Stimulated activated CD8-positive, alpha-beta memory T cell treated with anti-CD3 and anti-CD28 coated beads, Interleukin-2, amount 100 ng/mL, for 1 hour (primary cell): ENCODE measurements around the gene ELFN2.

Experiments used
- DNase-seq, 2 donors: peaks; one replicate each; pipeline ENCODE4 v3.0.0-alpha.2; 2020; ENCODE audit warnings: low read depth in 2 of 2

The ELFN2 gene

DNA sequence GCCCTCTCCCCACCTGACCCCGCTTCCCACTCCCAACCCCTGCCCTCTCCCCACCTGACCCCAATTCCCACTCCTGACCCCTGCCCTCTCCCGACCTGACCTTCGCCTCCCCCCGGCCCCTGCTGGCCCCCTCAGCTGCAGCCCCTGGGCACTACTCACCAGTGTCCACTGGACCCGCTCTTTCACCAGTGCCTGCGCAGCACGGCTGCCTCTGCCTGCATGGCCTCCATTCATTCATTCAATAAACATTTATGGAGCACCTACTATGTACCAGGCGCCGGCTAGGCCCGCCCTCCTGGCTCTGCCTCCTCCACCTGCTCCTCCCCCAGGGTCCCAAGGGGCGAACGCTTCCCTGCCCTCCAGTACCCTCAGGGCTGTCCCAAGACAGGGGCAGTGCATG lies 42.6 kb downstream of the ELFN2 start:
- DNase-seq: no peak

DNA sequence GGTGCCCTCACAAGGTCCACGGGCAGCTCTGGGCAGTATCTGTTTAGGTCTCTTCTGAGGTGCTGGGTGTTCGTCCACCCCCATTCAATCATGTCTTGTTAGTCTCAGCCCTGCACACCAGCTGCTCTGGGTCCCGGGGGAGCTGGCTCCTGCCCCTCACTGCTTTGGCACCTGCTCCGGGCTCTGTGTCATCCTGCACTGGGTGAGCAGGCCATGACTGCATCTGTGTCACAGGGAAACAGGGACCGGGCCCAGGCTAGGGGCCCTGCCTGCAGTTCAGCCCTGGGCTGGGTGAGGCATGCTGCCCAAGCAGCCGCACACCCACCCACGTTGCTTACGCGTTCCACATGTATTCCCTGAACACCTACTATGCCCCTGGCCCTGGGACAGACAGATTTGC lies 43.9 kb downstream of the ELFN2 start:
- DNase-seq: no peak

DNA sequence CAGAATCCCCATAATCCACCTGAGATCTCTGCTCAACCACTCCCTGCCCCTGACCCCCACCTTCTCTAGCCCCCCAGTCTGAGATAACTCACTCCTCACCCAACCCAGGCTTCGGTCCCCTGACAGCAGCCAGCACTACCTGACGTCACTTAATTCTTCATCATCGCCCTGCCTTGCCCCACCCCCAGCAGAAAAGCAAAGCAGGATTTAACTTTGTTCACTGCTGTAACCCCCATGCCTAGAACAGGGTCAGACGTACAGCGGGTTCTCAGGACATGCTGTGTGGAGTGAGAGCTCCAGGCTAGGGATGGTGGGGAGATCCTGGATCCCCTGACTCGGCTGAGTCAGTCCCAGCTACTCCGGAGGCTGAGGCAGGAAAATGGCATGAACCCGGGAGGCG lies 45.8 kb downstream of the ELFN2 start:
- DNase-seq: no peak

DNA sequence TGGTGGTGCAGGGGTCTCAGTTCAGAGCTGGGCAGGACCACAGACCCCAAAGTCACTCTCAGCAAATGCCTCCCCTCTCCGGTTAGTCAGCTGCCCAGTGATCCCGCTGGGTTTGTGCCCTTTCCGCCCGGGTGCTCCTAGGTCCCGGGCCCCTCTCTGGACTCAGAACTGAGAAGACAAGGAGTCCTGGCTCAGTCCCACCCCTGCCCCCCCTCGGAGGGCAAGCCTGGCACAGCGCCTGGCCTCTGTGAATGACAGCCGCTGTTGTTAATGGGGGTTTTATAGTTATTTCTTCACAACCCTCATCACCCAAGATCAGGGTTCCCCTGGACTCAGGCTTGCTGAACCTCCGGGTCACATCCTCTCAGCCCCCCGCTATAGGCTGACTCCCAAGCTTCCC lies 47.6 kb downstream of the ELFN2 start:
- no peak for DNase-seq

DNA sequence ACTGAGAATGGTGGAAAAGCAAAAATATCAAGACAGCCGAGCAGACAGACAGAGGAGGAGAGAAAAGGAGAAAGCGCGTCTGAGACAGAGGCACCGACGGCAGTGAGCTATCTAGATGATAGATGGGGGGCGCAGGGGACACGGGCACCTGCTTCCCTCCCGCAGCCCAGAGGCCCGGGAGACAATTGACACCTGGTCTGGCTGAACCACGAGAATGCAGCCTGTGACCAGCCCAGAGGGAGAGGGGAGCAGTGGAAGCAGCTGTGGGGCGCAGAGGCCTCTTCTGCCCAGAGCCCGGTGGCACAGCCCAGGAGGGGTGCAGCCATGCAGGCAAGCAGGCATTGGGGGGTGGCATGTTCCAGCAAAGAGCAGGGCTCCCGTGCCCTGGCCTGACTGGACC lies 48.2 kb downstream of the ELFN2 start:
- DNase-seq: no peak

DNA sequence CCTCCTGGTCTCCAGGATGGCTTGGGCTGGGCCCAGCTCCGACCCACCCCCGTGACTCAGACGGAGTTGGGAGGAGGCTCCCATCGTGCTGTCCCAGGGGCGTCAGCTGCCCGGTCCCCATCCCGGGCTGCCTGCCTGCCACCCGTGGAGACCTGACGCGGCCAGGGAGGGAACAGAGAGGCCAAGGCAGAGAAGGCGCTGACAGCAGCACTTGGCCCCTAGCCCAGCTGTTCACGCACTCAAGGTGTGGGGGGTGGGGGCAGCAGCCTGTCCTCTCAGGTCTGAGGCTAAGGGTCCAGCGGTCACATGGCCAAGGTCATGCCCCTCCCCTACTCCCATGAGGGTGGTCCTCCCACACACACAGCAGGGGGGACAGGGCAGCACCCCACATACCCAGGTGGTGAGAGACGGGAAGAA lies 48.6 kb downstream of the ELFN2 start:
- no peak for DNase-seq

DNA sequence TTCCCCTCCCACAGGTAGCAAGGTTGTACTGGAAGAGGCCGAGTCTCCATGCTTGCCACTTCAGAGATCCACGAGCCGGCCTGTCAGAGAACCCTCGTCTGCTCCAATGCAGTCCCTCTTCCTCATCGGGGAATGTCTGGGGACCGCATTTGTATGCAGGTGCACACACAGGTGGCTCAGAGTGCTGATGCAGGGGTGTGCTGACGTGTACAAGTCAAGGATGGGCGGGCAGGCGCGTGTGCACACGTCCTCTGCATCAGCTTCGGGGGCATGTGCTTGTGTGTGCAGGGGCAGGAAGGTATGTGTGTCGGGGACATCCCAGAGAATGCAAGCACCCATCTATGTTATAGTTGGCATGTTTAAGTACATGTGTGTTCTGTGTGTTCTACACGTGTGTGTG lies 49.4 kb downstream of the ELFN2 start:
- DNase-seq: no peak

DNA sequence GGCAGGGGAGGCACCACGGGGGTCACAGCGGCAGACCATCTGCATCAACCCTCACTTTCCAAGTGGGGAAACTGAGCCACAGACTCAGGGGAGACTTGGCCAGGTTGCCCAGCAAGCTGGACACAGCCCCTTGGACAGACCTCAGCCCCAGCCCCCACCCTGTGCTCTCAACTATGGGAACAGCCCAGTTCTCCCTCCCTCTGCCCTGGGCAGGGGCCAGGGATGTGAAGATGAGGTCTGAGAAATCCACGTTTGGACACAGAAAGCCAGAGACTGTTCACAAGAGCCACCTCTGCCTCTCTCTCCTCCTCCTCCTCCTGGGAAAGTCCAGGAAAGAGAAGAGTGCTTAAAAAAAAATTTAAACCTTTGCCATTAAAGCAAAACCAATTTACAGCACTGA lies 50.1 kb downstream of the ELFN2 start:
- no peak for DNase-seq

DNA sequence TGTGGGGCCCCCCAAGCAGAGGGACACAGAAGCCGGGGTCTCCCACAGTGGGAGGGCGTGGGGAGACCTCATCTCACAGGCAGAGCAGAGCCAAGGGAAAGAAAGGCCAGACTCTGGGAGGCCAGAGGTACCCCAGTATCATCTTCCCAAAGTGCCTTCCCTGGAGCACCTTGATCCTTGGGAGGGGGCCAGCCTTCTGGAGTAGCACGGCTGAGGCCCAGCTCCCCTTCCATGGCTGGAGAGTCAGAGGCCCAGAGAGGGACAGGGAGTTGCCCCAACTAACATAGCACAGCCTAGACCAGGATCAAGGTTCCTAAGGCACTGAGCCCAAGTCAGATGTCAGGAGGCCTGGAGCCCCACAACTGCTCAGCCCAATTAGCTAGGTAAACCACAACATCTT lies 50.6 kb downstream of the ELFN2 start:
- DNase-seq: no peak

DNA sequence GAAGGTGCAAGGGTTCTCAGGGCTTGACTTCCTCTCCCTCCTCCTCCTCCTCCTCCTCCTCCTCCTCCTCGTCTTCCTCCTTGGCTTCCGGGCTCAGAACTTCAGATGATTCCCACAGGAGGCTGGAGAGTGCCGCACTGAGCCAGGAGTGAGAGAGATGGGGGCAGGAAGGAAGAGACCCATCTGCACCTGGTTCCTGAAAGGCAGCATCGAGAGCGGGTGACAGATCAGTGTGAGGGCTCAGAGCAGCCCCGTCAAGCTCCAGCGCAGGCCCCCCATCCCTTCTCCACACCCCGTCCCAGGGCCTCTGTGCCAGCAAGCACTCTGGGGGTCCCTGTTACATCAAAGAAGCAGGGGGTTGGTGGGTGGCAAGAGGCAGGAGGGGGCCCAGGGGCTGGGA lies 51.5 kb downstream of the ELFN2 start:
- no peak for DNase-seq

DNA sequence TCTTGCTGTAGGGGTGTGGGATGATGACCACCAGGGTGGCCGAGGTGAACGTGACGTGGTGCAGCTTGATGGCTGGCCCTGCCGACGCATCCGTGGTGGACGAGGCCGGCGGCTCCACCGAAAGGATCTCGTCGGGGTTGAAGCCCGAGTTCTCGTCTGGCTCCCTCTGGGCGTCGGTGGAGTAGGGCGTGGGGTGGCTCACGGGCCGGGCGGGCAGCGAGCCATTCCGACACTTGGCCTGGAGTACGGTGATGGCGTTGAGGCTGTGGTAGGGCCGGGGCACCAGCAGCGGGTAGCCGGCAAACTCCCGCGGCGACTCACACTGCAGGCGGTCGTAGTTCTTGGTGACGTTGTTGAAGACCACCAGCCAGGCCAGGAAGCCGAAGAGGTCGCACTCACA lies 52.7 kb downstream of the ELFN2 start:
- no peak for DNase-seq

DNA sequence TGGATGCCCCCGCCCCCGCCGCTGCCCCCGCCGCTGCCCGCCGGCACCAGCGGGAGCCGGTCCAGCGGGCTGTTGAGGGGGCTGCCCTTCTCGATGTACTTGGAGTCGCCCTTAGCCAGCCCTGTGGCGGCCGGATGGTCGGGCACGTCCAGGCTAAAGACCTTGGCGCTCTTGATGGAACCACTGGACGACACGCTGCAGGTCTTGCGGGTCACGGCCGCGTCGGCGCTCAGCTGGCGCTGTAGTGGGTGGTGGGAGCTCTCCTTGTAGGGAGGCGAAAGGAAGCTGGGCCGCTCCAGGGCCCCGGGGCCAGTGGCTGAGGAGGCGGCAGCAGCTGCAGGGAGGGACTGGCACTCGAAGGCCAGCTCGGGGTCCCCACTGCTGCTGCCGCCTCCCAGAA lies 53.8 kb downstream of the ELFN2 start:
- DNase-seq: no peak

DNA sequence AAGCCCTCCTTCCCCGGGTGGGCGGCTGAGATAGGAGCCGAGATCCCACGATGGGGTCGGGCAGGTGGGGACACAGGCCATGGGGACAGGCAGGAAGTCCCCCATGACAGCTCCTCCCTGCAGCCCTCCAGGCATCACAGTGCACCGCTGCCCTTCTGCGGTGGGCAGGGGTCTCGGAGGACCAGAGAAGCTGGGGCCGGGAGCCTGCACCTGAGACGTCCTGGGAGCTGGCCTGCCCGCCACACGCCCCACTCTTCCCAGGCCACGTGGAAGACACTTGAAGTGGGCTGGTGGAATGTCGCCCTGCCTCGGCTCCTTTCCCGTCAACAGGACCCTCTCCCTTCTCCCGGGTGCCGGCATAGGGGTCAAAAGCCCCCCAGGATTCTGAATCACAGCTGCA lies 55.4 kb downstream of the ELFN2 start:
- DNase-seq: no peak

DNA sequence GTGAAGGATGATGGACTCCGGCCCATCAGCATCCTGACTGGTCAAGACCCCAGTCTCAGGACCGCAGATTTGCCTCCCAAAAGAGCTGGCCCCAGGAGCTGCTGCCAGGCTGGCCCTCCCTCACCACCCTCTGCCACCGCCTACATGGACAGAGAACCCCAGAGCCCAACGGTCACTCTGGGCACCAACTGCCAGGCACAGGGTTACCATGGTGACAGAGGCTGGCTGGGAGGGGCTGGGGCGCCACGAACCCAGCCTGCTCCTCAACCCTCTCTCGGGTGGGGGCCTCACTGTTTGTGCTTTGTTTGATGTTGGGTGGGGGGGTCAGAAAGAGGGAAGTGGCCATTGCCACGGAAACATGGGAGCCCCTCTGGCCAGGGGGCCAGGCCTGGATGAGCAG lies 55.8 kb downstream of the ELFN2 start:
- DNase-seq: no peak

DNA sequence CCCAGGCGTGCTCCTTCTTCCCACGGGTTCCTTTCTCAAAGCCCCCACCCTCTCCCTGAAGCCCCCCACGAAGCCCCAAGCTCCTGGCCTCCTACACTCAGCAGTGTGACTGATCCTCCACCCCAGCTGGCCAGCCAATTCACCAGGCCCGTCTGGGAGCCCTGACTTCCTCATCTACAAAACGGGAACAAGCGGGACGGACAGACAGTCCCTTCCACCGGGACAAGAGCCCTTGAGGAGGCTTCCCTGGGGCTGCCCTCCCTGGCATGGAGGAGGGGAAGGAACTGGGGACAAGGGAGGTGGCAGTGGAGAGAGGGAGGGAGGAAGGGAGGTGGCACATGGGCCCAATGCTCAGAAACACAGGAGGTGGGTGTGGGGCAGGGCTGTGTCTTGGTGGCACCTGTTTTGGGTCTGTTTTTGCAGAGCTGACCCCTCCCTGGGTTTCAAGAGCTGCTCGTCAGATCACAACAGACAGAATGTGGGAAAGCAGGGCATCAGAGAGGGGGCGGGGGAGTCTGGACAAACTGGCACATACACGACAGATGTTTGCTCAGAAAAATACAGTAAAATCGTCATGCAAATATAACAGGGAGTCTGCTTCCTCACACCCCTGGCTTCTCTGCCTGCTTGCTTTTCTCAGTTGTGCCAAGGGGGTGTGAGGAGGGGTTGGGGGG lies 56.8 kb downstream of the ELFN2 start:
- DNase-seq: no peak

DNA sequence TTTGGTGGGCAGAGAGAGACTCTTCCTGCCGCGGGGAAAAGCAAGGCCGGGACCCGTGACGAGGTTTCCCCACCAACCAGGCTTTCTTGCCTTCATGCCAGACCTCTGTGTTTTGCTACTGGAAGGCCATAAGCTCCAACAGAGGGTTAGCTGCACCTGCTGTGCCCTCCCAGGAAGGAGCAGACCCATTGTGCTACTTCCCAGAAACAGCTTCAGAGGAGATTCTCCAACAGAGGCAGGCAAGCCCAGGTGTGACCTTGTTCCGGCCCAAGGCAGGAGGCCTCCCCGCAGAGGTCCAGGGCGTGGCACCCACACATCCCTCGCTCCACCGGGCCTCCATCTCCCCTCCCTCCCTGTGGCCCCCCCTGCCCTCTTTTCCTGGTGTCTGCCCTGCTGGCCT lies 57.8 kb downstream of the ELFN2 start:
- DNase-seq: no peak

DNA sequence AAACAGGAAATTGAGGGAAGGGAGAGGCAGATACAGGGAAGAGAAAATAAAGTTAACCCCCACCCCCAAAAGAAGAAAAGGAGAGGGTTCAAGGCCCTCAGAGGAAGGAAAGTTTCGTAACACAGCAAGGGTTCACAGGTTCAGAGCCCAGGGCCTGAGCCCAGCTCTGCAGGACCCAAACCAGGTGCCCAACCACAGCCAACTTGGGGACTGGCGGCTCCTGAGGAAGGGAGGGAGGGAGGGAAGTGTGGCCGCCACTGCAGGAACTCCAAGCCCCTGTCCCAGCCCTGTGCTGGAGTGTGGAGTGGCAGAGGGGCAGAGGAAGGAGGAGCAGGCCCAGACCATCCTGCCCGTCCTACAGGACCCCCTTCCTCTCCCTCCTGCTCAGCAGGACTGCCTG lies 59.2 kb downstream of the ELFN2 start:
- DNase-seq: no peak

DNA sequence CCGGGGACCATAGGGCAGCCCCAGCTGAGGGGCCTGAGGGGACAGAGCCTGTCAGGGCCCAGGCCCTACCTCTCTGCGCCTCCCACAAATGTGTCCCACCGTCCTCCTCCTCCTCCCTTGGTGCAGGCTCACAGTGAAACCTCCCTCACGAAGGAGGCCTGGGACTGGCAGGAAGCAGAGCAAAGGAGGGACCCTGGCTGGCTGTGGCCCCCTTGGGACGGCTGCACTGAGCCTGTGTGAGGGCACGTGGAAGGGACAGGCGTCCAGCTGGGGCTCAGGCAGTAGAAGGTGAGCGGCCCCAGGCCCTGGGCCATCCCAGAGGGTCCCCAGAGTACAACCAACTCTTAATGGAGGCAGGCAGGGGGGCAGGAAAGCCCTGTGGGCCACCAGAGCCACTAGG lies 60.7 kb downstream of the ELFN2 start:
- no peak for DNase-seq

DNA sequence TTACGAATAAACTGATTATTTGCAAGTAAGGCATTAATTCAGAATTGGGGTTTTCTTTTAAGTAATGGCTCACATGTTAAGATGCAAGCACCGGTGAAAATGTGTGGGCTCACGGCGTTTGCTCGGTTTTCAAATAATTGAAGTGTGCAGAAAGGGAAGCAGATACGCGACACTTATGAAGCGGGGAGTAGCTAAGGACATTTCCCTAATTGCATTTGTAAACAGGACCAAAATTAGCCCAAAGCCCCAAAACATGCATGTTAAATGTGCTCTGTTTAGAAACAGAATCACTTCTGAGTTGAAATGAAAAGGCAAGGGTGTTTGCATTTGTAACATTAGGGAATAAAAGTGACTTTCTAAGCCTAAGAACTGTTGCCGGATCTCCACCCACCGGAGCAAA lies 61.3 kb downstream of the ELFN2 start:
- no peak for DNase-seq

DNA sequence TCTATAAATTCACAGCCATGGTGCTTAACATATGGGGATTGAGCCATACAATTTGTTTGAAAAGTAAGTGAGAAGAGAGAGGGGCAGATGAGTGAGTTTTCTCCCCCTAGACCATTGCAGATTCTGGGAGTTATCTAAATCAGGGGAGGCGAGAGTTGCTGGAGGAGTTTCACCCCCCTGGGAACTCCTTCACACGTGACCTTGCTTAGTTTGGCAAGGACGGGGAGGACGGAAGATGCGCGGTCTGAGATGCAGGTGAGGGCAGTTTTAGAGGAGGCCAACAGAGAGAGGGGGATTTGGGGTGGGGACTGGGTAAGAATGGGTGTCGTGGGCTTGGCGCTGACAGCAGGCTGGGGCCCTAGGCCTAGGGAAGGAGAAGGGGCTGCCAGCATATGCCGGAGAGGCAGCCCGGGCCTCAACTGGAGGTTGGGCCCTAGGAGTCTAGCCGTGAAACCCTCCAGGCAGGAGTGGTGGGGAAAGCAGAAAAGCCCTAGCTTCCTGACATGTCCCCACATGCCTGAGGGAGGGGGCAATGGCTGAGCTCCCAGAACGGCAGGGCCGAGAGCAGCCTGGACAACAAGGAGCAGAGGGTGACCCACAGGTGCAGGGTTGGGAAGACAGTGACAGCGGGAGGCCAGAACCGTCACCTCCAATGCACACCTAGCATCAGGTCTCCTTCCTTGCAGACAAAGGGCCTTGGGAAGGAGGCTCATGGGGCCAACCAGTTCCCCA lies 63.9 kb downstream of the ELFN2 start:
- no peak for DNase-seq

DNA sequence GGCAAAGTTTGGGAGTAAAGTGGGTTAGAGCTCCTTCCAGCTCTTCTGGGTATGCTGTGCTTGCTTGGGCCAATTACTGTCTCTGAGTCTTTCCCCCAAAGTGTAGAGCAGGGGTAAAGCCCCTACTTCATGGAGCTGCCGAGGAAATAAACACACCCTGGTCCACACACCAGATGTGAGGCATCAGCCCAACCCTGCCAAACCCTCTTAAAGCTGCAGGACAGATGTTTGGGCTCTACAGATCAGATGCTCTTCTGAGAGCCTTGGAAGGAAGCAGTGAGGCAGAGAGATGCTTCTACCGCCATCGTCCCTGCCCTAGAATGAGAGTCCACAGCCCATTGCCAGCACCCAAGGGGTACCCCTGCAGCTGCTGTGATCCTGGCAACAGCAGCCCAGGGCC lies 64.7 kb downstream of the ELFN2 start:
- no peak for DNase-seq

DNA sequence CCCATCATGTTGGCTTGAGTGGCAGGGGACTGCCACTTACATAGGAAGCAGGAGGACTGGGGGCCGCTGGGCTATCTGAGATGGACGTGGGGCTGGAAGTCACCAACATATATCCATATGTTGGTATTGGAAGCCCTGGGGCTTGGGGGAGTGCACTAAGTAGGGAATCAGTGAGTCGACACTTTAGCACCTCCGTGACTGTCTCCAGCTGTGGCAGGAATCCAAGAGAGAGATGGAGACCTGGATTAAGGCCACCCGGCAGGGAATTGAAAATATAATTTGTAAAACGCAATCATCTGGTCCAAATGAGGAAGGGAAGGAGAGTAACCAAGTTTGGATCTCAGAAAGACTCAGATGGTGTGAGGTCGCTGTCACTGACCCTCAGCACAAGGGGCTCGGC lies 68.4 kb downstream of the ELFN2 start:
- DNase-seq: no peak

DNA sequence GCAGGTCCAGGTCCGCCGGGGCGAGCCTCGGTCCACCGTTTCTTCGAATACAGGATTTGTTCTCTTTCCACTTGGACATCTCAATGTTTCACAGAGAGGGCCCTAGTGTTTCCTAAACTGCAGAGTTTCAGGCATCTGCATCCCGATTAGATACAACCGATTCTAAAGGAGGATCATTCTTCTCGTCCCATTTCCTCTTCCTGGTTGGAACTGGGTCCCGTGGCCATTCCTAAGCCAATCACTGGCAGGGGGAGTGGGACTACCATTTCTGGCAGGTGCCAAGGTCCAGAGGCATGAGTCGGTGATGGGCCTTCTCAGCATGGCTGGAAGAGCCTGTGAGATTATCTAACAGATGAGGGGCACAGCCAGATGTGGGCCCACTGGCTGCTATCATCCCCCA lies 68.9 kb downstream of the ELFN2 start:
- no peak for DNase-seq
